Activated naive CD4-positive, alpha-beta T cell treated with anti-CD3 and anti-CD28 coated beads, Interleukin-2, amount 50 U/mL, for 72 hours (primary cell): ENCODE results near the gene RBCK1. TPM values are rescaled to one million over a fixed set of nuclear protein-coding genes. Genes with fewer than 3 reads are reported as not detected.

Experiments used
- ATAC-seq, 2 donors: fragments of 150-1000 bp; cut with Tn5 transposase; 2 replicates each; pipeline ENCODE4 v1.10.0; 2021; ENCODE audit warnings: mild to moderate bottlenecking in 2 of 2, moderate library complexity in 2 of 2
- DNase-seq, 2 donors: peaks; one replicate each; pipeline ENCODE4 v3.0.0; 2021 to 2022; ENCODE audit warnings: low spot score in 2 of 2
- H3K27ac Mint-ChIP-seq, 2 donors: one replicate each; pipeline ENCODE4 v1.8.0; 2022; ENCODE audit warnings: mild to moderate bottlenecking in 2 of 2, mixed read lengths in 2 of 2
- H3K36me3 Mint-ChIP-seq, 2 donors: one replicate each; pipeline ENCODE4 v1.8.0; 2022; ENCODE audit warnings: mixed read lengths in 2 of 2
- H3K9me3 Mint-ChIP-seq, 2 donors: one replicate each; pipeline ENCODE4 v1.8.0; 2022; ENCODE audit warnings: mixed read lengths in 2 of 2
- total RNA-seq, 2 donors: library from RNA; stranded (reverse); gene quantifications; one replicate each; pipeline ENCODE4 v1.2.3, GENCODE V29; 2022

Gene RBCK1
- total RNA-seq, 2 donors from 2014 or later = 113 to 150 TPM

GRCh38 chr20:480044-480443 lies 71.9 kb downstream of the RBCK1 start:
- H3K36me3 Mint-ChIP-seq = no peaks in the 10 kb centered on the region
- ATAC-seq = no peak
- no peak overlapping the region for H3K27ac Mint-ChIP-seq
- no peaks in the 10 kb centered on the region for H3K9me3 Mint-ChIP-seq
- DNase-seq = no peak

GRCh38 chr20:481167-481566 lies 73.1 kb downstream of the RBCK1 start:
- H3K36me3 Mint-ChIP-seq = no peaks in the 10 kb centered on the region
- DNase-seq (no peak), ATAC-seq (no peak)
- H3K27ac Mint-ChIP-seq = peak overlapping the region in 1 of 2 donors; percentile 81
- H3K9me3 Mint-ChIP-seq = no peaks in the 10 kb centered on the region

Other genes starting within 250 kb of the RBCK1 start
- not detected for gene DEFB128, start 218.6 kb upstream of the RBCK1 start, total RNA-seq
- not detected for gene DEFB129, start 181.0 kb upstream of the RBCK1 start, total RNA-seq
- gene DEFB132, start 150.6 kb upstream of the RBCK1 start, total RNA-seq = not detected
- gene C20orf96, start 117.5 kb upstream of the RBCK1 start, total RNA-seq = 10 to 100 TPM; 10.1 to 10.3 TPM
- gene ZCCHC3, start 110.7 kb upstream of the RBCK1 start, total RNA-seq = 10 to 100 TPM; 15.4 to 17.0 TPM
- 10 to 100 TPM in 1 of 2 donors, 1 to 10 TPM in 1; 4.9 to 11.8 TPM for gene SOX12, start 82.7 kb upstream of the RBCK1 start, total RNA-seq
- 1 to 10 TPM; 4.2 to 8.5 TPM for gene NRSN2, start 61.2 kb upstream of the RBCK1 start, total RNA-seq
- gene TRIB3, start 27.5 kb upstream of the RBCK1 start, total RNA-seq = 10 to 100 TPM; 31.3 to 39.4 TPM
- gene TBC1D20, start 54.2 kb downstream of the RBCK1 start, total RNA-seq = 10 to 100 TPM; 20.2 to 23.9 TPM
- 100 to 1,000 TPM; 154 to 202 TPM for gene CSNK2A1, start 135.5 kb downstream of the RBCK1 start, total RNA-seq
- under 1 TPM in 1 of 2 donors, not detected in 1; 0.41 TPM for gene TCF15, start 202.0 kb downstream of the RBCK1 start, total RNA-seq
- 10 to 100 TPM in 1 of 2 donors, 1 to 10 TPM in 1; 8.7 to 12.7 TPM for gene SRXN1, start 244.9 kb downstream of the RBCK1 start, total RNA-seq